Mesendoderm (in vitro differentiated cells): Measurements from ENCODE around the gene HOXA5.

Source experiments
- DNase-seq: peaks from one replicate; pipeline ENCODE4 v3.0.0; 2013
- H2AK5ac ChIP-seq: 2 replicates; pipeline ENCODE4 v1.6.1; 2013; ENCODE audit warnings: low read length, inconsistent platforms
- H2BK120ac ChIP-seq: 2 replicates; pipeline ENCODE4 v1.6.1; 2013; ENCODE audit warnings: low read depth, mild to moderate bottlenecking, low read length, moderate library complexity, mixed read lengths
- H2BK15ac ChIP-seq: replicated peaks from 2 replicates; pipeline ENCODE4 v1.6.1; 2013; ENCODE audit warnings: low read depth, mild to moderate bottlenecking, moderate library complexity
- H2BK5ac ChIP-seq: 2 replicates; pipeline ENCODE4 v1.6.1; 2013; ENCODE audit warnings: low read length, inconsistent platforms
- H3K18ac ChIP-seq: 2 replicates; pipeline ENCODE4 v1.6.1; 2013; ENCODE audit warnings: mild to moderate bottlenecking, low read length, mixed read lengths
- H3K23ac ChIP-seq: one replicate; pipeline ENCODE4 v1.6.1; 2013; ENCODE audit warnings: low read length
- H3K27ac ChIP-seq: 2 replicates; pipeline ENCODE4 v1.5.1; 2013; ENCODE audit warnings: low read depth, mild to moderate bottlenecking, inconsistent platforms, low read length, moderate library complexity
- H3K27me3 ChIP-seq: 2 replicates; pipeline ENCODE4 v1.6.1; 2013; ENCODE audit warnings: low read length, control low read depth, mild to moderate bottlenecking, inconsistent platforms; ENCODE audit not compliant: insufficient read depth, poor library complexity
- H3K36me3 ChIP-seq: 2 replicates; pipeline ENCODE4 v1.6.1; 2013; ENCODE audit warnings: low read length, inconsistent platforms; ENCODE audit not compliant: control insufficient read depth, insufficient read depth
- H3K4ac ChIP-seq: one replicate; pipeline ENCODE4 v1.6.1; 2013; ENCODE audit warnings: low read depth, mild to moderate bottlenecking, low read length, moderate library complexity
- H3K4me1 ChIP-seq: 2 replicates; pipeline ENCODE4 v1.6.1; 2013; ENCODE audit warnings: low read depth, low read length, inconsistent platforms; ENCODE audit not compliant: control insufficient read depth
- H3K4me2 ChIP-seq: 2 replicates; pipeline ENCODE4 v1.6.1; 2013; ENCODE audit warnings: low read length
- H3K4me3 ChIP-seq: 2 replicates; pipeline ENCODE4 v1.5.1; 2013; ENCODE audit warnings: mild to moderate bottlenecking, low read length
- H3K56ac ChIP-seq: one replicate; pipeline ENCODE4 v1.6.1; 2013; ENCODE audit warnings: low read length
- H3K79me1 ChIP-seq: 2 replicates; pipeline ENCODE4 v1.6.1; 2013; ENCODE audit warnings: low read length, inconsistent platforms
- H3K79me2 ChIP-seq: 2 replicates; pipeline ENCODE4 v1.6.1; 2013; ENCODE audit warnings: mild to moderate bottlenecking, low read length; ENCODE audit not compliant: control insufficient read depth, insufficient read depth
- H3K9ac ChIP-seq: 2 replicates; pipeline ENCODE4 v1.6.1; 2013; ENCODE audit warnings: low read length, inconsistent platforms
- H4K5ac ChIP-seq: one replicate; pipeline ENCODE4 v1.6.1; 2013; ENCODE audit warnings: low read length
- H4K8ac ChIP-seq: one replicate; pipeline ENCODE4 v1.6.1; 2013; ENCODE audit warnings: low read depth, mild to moderate bottlenecking, control low read depth, low read length, moderate library complexity
- WGBS: extraction: QIAGEN DNeasy Blood & Tissue Kit; methylation state at CpG from one replicate; pipeline ENCODE4 v1.1.7; 2013; ENCODE audit warnings: low lambda C conversion rate, missing lambda C conversion rate; ENCODE audit not compliant: insufficient coverage; ENCODE audit errors: extremely low coverage; 5-methylcytosine and 5-hydroxymethylcytosine counted together

The HOXA5 gene

DNA sequence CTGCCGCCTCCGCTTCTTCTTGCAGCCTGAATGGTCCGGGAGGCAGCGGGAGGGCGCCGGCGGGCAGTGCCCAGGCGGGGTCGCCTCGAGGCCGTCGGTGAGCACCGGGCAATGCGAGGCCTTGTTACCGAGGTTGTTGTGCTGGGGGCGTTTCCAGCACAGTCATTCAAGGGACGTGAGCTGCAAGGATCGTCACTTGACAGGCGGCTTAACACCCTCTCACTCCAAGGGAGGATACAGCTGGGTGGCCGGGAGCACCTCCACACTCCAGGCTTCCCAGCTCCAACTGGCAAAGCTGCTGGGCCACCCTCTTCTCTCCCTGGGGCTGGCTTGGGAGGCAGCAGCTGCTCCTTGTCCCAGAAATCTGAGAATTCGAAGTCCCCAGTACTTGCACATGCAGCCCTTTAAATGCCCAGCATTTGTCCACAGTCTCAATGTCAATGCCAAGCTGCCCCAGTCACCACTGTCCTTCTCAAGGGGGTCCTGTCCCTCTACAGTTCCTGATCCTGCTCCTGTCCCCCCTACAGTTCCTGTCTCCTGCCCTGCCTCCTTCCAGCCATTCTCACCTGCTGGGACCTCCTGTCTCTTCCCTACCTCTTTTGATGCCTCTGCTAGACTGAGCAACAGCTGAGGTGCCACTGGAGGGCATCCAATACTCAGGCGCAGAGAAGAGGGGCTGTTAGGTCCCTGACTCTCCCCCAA, 46.0 kb upstream of the HOXA5 start:
- H4K5ac ChIP-seq = no peak overlapping the region
- H3K4me3 ChIP-seq = no peak overlapping the region
- no peak overlapping the region for H3K27ac ChIP-seq

DNA sequence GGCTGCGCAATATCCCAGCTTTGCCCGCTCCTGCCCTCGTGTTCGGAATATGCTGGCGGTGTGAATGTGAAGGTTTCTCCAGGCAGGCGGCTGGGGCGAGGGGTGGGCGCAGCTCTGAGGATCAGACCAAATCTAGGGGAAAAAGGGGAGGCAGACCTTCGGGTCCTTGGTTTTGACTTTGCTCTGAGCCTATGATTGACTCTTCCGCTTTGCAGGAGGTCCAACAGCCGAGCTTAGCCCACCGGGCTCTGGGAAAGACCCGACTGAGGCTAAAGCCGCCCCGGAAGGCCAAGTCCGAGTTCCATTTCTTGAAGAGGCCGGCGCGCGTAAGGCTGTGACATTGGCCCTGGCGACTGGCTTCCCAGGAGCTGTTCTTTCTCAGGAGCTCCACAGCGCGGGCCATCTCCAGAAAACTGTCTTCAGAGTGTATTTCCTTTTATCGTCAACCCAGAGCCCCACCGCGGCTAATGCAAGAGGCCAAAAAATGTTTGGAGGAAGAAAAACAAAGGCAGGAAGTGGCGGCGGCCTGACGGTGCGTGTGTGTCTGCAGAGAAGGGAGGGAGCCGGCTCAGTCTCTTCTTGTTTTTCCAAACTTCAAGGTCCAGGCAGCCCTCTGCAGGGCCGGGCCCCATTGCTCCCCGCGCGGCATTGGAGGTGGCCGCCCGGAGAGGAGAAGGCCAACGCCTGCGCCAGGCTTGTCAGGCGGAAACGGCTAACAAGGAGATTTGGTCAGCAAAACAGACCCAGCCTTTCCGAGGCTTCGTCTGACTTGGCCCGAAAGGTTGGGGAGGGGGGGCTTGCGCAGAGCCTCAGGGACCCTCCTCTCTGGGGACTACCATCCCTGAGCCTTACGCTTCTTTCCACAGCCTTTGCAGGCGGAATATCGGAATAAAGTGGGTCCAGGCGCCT, 45.2 kb upstream of the HOXA5 start:
- Histone ChIP-seq H2BK120ac (no peak overlapping the region), H2AK5ac (no peak overlapping the region), H2BK15ac (no peak overlapping the region), H4K5ac (no peak overlapping the region), H3K56ac (peak overlapping the region; percentile 61), H3K27me3 (peaks cover 92% of the 10 kb centered on the region), H3K4me3 (no peak overlapping the region), H3K4me2 (peak overlapping the region; percentile 54), H3K36me3 (no peaks in the 10 kb centered on the region), H2BK5ac (no peak overlapping the region), H3K27ac (no peak overlapping the region), H3K79me1 (no peaks in the 10 kb centered on the region), H3K4ac (no peak overlapping the region), H3K18ac (no peak overlapping the region), H3K4me1 (no peaks in the 10 kb centered on the region), H3K23ac (no peak overlapping the region), H4K8ac (no peak overlapping the region), H3K79me2 (no peaks in the 10 kb centered on the region), H3K9ac (peak overlapping the region; percentile 26)
- peak; percentile 63 for DNase-seq
- WGBS = no CpG with 5 or more reads among the region's 49 CpGs

More for the DNA sequence above, 46.0 kb upstream of the HOXA5 start:
- H3K4me1 ChIP-seq = no peaks in the 10 kb centered on the region
- H3K9ac ChIP-seq = no peak overlapping the region
- H3K4me2 ChIP-seq = peak overlapping the region; percentile 54
- no peaks in the 10 kb centered on the region for H3K79me2 ChIP-seq
- DNase-seq = no peak
- WGBS = no CpG with 5 or more reads among the region's 22 CpGs
- H3K4ac ChIP-seq = no peak overlapping the region
- H3K79me1 ChIP-seq = no peaks in the 10 kb centered on the region
- H3K56ac ChIP-seq = peak overlapping the region; percentile 61
- no peak overlapping the region for H3K18ac ChIP-seq
- no peak overlapping the region for H2BK15ac ChIP-seq
- no peak overlapping the region for H2BK120ac ChIP-seq
- no peak overlapping the region for H2AK5ac ChIP-seq
- H3K36me3 ChIP-seq = no peaks in the 10 kb centered on the region
- H2BK5ac ChIP-seq = no peak overlapping the region
- H3K23ac ChIP-seq = peak overlapping the region; percentile 45
- peaks cover 90% of the 10 kb centered on the region for H3K27me3 ChIP-seq
- no peak overlapping the region for H4K8ac ChIP-seq

DNA sequence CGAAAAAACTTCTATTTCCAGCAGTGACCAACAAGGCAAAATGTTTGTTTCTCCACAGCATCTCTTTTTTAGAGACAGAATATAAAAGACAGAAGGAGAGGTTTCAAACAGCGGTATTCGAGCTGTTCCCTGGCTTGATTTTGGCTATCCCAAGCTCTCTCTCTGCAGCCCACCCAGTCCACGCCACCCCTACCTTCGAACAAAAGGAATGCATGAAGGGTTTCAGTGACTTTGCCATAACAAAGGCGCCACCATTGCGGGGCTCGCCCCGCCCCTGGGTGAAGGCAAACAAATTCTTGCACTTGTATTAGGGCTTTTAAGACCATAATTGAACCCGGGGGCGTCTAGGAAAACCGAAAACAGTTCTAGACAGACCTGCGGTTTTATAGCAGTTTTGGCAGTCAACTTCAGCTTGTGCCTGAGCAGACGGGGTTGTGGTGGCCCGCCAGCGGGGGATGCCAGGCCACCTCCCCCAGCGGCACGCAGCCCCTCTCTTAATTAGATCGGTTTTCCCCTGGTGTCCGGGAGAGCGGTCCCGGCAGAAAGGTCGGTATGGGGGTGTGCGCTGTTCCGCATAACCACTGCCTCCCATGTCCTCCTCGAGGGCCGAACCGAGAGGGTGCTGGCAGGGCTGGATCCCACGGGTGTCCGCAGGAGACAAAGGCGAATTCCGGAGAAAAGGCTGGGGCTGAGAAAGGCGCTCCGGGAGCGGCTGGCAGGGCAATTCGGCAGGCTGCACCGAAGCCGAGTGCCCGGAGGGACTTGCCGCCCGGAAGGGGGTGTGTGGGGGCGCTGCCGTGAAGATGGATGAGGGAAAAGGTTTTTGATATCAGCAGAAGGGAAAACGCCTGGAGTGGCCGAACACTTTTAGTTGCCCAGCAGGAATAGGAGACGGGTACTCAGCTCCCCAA, 44.2 kb upstream of the HOXA5 start:
- Histone ChIP-seq H3K4ac (no peak overlapping the region), H4K5ac (no peak overlapping the region), H3K9ac (no peak overlapping the region), H3K4me2 (peak overlapping the region; percentile 54), H3K18ac (no peak overlapping the region), H3K36me3 (no peaks in the 10 kb centered on the region), H4K8ac (no peak overlapping the region), H2BK120ac (no peak overlapping the region), H3K4me3 (no peak overlapping the region), H3K27me3 (peaks cover 90% of the 10 kb centered on the region), H2BK15ac (no peak overlapping the region), H2AK5ac (no peak overlapping the region), H3K56ac (no peak overlapping the region), H3K4me1 (no peaks in the 10 kb centered on the region), H2BK5ac (no peak overlapping the region), H3K79me2 (no peaks in the 10 kb centered on the region), H3K27ac (no peak overlapping the region), H3K23ac (peak overlapping the region; percentile 48), H3K79me1 (no peaks in the 10 kb centered on the region)
- WGBS = no CpG with 5 or more reads among the region's 46 CpGs
- DNase-seq = no peak

DNA sequence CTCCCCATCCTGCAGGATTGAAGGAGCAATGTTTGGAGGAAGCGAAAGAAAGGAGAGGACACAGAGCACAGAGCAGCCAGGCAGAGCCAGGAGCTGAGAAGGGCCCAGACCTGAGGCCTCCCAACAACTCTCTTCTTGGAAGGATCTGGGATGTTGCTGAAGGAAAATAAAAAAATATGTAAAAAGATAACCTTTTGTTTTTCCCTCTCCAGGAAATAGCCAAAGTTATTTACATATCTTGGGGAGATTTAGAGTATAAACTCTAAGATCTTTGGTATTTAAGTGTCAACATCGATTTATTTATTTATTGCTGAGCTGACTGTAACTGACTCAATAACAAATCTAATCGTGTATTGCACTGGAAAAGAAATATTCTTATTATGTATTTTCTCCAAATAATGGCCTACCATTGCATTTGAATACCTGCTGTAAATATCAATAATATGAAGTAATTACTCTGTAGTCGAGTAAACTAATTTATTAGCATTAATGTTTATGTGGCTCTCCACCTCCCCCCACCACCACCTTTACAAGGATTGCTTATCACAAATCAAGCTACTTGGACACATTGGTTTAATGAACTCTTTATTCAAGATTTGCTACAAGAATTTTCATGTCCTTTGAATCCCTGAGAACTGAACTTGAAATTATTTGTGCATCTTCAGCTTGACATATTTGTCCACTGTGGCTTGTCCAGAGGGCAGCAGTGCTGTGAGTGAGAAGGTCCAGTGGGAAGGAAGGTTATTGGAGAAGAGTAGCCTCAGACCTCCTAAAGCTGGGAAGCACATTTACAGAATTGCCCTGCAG, 43.4 kb upstream of the HOXA5 start:
- Histone ChIP-seq H3K9ac (no peak overlapping the region), H3K23ac (no peak overlapping the region), H3K4me3 (no peak overlapping the region)

More for the DNA sequence above, 43.4 kb upstream of the HOXA5 start:
- H3K36me3 ChIP-seq = no peaks in the 10 kb centered on the region
- H2AK5ac ChIP-seq = no peak overlapping the region
- H4K5ac ChIP-seq = no peak overlapping the region
- no peaks in the 10 kb centered on the region for H3K79me1 ChIP-seq
- WGBS = no CpG with 5 or more reads among the region's 4 CpGs
- H3K27ac ChIP-seq = no peak overlapping the region
- no peaks in the 10 kb centered on the region for H3K79me2 ChIP-seq
- H3K4me2 ChIP-seq = no peak overlapping the region
- H3K56ac ChIP-seq = no peak overlapping the region
- no peak overlapping the region for H3K18ac ChIP-seq
- H3K4me1 ChIP-seq = no peaks in the 10 kb centered on the region
- DNase-seq = no peak
- no peak overlapping the region for H2BK5ac ChIP-seq
- H3K27me3 ChIP-seq = peaks cover 90% of the 10 kb centered on the region
- no peak overlapping the region for H2BK15ac ChIP-seq
- H4K8ac ChIP-seq = no peak overlapping the region
- no peak overlapping the region for H2BK120ac ChIP-seq
- H3K4ac ChIP-seq = no peak overlapping the region
